Measurements from ENCODE around the gene PNLIPRP2.

DNA sequence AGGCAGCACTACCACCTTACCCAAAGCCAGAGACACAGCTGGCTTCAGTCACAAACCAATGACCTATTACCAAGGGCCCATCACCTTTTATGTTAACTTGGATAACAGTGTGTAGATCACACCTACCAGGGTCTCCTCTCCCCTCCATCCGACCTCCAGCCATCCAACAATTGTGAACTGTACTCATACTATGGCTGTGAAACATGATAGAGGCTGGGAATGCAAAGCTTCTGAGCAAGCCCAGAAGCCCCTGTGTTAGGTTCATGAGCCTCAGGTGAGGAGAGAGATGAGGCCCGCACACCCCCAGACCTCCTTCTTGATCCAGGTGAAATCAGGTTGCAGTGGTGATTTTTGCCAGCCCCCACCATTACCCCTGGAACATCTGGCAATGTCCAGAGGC lies 47.7 kb downstream of the PNLIPRP2 start:
- TF ChIP-seq POLR2A (IDR thresholded peaks at IDR 0.05) (no peak), POLR2AphosphoS5 (IDR thresholded peaks at IDR 0.05) (no peak)
- TF ChIP-seq, protein P1, sequence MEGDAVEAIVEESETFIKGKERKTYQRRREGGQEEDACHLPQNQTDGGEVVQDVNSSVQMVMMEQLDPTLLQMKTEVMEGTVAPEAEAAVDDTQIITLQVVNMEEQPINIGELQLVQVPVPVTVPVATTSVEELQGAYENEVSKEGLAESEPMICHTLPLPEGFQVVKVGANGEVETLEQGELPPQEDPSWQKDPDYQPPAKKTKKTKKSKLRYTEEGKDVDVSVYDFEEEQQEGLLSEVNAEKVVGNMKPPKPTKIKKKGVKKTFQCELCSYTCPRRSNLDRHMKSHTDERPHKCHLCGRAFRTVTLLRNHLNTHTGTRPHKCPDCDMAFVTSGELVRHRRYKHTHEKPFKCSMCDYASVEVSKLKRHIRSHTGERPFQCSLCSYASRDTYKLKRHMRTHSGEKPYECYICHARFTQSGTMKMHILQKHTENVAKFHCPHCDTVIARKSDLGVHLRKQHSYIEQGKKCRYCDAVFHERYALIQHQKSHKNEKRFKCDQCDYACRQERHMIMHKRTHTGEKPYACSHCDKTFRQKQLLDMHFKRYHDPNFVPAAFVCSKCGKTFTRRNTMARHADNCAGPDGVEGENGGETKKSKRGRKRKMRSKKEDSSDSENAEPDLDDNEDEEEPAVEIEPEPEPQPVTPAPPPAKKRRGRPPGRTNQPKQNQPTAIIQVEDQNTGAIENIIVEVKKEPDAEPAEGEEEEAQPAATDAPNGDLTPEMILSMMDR (IDR thresholded peaks at IDR 0.05) = no peak

All from prostate gland (tissue), 2 donors.